AG08395 (cell line): ENCODE measurements around the gene GPNMB.

ENCODE experiments used
- DNase-seq: peaks from one replicate; pipeline ENCODE4 v3.0.0; 2012; ENCODE audit warnings: mixed read lengths, low spot score

The GPNMB gene

GRCh38 chr7:23230641-23231101, 15.9 kb upstream of the GPNMB start:
- DNase-seq, result no peak

GRCh38 chr7:23232966-23233365, 13.6 kb upstream of the GPNMB start:
- DNase-seq, result no peak

- DNase-seq, result no peak
Observed at GRCh38 chr7:23234569-23235296, 11.8 kb upstream of the GPNMB start.

- DNase-seq, result no peak
Observed at GRCh38 chr7:23235813-23236221, 10.8 kb upstream of the GPNMB start.

- DNase-seq, result no peak
Observed at GRCh38 chr7:23237000-23237399, 9.6 kb upstream of the GPNMB start.

GRCh38 chr7:23238983-23239652, 7.5 kb upstream of the GPNMB start:
- DNase-seq, result no peak

GRCh38 chr7:23239698-23240097, 6.9 kb upstream of the GPNMB start:
- DNase-seq, result no peak

- no peak for DNase-seq
Observed at GRCh38 chr7:23242321-23242720, 4.3 kb upstream of the GPNMB start.

- no peak for DNase-seq
Observed at GRCh38 chr7:23242935-23243334, 3.6 kb upstream of the GPNMB start.

GRCh38 chr7:23247046-23247602, 549 bp downstream of the GPNMB start:
- DNase-seq, result peak; percentile 19

GRCh38 chr7:23247603-23248335, 1.2 kb downstream of the GPNMB start:
- peak; percentile 38 for DNase-seq

GRCh38 chr7:23249486-23249885, 2.9 kb downstream of the GPNMB start:
- no peak for DNase-seq

- no peak for DNase-seq
Observed at GRCh38 chr7:23254051-23254681, 7.6 kb downstream of the GPNMB start.

GRCh38 chr7:23256731-23257130, 10.2 kb downstream of the GPNMB start:
- no peak for DNase-seq

- DNase-seq, result no peak
Observed at GRCh38 chr7:23260371-23260770, 13.8 kb downstream of the GPNMB start.

- DNase-seq, result peak; percentile 89
Observed at GRCh38 chr7:23261843-23262452, 15.4 kb downstream of the GPNMB start.

GRCh38 chr7:23264916-23265458, 18.4 kb downstream of the GPNMB start:
- no peak for DNase-seq

- DNase-seq, result no peak
Observed at GRCh38 chr7:23266918-23267317, 20.3 kb downstream of the GPNMB start.

- no peak for DNase-seq
Observed at GRCh38 chr7:23267357-23267756, 20.8 kb downstream of the GPNMB start.

- DNase-seq, result no peak
Observed at GRCh38 chr7:23268167-23268566, 21.6 kb downstream of the GPNMB start.

- DNase-seq, result no peak
Observed at GRCh38 chr7:23268746-23269145, 22.2 kb downstream of the GPNMB start.
